GM18858 (cell line): ENCODE data around the gene CDK2.
A peak's percentile ranks its signal among the peaks of the same experiment; 100 is the strongest.

ENCODE experiments used
- ATAC-seq: cut with Tn5 transposase; IDR thresholded peaks from one replicate; pipeline ENCODE4 v1.9.1; 2021; ENCODE audit not compliant: unreplicated experiment

CDK2 gene

DNA sequence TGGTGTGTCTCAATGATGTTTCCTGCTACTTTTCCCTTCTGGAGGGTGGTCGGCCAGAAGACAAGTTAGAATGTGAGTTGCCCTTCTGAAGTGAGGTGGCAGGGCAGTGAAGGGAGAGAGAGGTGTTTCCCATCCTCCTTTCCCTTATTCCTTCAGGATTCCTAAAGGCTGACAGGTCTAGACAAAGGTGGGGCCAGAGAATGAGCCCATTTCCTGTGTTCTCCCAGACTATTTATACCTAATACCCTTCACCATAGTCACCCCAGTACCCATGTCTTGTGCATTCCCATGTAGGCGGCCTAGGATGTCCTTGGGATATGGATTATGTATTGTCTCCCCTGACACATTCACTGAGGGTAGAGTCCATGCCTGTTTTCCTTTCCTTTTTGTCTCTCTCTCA lies 28.6 kb upstream of the CDK2 start:
- no peak for ATAC-seq

DNA sequence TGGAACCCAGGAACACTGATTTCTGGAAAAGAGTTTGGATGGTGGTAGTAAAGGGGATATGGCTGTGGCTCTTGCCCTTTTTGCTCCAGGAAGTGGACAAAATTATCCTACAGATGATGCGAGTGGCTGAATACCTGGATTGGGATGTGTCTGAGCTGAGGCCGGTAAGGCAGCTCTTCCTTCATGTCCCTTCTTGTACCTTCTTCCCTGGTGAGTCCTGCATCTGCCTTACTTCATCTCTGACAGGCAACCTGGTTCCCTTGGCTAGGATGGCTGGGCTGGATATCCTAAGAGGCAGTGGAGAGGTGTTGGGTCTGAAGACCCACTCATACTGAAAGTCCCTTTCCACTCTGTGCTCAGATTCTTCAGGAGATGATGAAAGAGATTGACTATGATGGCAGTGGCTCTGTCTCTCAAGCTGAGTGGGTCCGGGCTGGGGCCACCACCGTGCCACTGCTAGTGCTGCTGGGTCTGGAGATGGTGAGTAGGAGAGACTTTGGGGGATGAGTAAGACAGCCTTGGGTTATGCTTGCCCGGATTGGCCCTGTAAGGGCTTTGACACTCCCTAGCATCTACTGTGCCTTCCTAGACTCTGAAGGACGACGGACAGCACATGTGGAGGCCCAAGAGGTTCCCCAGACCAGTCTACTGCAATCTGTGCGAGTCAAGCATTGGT lies 27.7 kb upstream of the CDK2 start:
- no peak for ATAC-seq

DNA sequence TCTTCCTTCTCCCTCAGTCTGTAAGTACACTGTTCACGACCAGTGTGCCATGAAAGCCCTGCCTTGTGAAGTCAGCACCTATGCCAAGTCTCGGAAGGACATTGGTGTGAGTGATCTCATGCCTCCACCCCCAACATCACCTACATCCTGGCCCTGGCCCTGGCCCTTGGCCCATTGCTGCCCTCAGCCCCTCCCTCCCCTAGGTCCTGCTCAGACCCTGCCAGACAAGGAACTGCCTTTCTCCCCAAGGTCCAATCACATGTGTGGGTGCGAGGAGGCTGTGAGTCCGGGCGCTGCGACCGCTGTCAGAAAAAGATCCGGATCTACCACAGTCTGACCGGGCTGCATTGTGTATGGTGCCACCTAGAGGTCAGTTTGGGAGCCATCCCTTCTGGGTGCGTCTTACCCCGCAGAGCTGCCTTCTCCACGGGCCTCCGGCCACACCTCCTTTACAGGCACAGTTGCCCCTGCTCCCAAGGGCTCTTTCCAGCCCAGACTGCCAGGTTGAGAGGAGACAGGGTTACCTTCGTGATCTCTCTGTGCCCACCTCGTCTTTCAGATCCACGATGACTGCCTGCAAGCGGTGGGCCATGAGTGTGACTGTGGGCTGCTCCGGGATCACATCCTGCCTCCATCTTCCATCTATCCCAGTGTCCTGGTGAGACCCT lies 26.4 kb upstream of the CDK2 start:
- peak; percentile 87 for ATAC-seq

DNA sequence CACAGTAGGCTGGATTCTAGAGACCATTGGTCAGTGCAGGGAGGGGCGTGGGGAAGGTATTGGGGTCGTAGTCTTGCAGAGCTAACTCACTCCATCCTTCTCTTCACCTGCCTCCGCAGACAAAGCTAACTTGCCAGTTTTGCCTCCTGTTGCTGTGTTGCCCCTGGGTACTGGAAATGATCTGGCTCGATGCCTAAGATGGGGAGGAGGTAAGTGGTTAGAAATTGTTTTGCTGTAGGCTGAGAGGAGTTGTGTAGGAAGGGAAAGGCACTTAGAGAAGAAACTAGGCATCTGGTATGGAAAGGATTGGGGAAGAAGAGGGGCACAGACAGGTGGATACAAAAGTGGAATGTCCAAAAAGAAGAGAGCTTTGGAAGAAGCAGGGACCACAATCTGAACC lies 24.6 kb upstream of the CDK2 start:
- no peak for ATAC-seq

DNA sequence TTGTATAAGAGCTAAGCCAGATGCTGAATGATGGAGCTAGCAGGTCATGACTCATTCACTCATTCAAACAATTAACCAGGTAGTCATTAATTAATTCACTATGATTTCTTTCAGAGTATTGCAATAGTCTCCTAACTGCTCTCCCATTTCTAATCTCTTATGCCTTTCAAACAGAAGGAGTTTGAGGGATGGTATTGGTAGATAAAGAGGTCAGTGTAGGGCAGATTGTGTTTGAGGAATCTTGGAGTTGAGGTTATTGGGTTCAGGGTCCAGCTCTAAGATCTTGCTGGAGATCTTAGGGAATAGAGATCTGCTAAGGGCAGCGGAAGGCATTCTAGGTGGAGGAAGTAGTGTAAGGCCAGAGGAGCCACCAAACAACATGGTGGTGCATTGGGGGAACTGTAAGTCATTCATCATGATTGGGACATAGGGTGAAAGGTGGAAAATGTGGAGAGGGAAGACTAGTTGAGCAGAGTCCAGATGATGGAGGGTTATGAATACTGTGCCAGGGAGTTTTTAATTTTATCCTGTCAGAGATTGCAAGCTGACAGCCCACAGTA lies 24.0 kb upstream of the CDK2 start:
- no peak for ATAC-seq

DNA sequence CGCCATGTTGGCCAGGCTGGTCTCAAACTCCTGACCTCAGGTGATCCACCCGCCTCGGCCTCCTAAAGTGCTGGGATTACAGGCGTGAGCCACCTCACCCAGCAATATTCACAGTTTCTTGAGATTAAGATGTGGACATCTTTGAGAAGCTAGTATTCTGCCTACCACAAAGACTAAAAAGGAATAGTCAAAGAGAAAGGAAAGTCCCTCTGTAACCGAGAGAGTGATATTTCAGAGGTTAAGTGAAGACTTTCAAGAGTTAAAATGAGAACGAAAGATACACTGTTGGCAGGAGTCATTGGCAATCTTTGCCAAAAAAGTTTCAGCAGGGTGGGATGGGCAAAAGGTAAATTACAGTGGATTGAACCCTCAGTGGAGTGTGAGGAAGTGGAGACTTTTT lies 20.1 kb upstream of the CDK2 start:
- ATAC-seq, result no peak

DNA sequence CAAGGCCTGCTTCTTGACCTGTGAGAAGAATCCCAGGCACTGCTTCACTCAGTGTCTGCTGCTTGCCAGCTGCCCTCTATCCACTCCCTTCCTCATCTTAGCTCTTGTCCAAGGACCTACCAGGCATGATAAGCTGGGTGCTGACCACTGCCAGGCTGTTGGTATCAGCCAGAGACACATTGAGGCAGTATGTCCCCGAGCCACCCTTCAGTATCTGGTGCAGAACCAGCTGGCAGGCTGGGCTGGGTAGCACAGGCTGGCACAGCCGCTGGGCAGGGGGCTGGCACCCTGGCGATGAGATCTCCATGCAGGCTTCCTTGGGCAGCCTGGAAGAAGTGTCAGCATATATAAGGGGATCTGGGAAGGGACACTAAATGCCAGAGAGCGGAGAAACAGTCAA lies 11.3 kb upstream of the CDK2 start:
- ATAC-seq, result no peak

DNA sequence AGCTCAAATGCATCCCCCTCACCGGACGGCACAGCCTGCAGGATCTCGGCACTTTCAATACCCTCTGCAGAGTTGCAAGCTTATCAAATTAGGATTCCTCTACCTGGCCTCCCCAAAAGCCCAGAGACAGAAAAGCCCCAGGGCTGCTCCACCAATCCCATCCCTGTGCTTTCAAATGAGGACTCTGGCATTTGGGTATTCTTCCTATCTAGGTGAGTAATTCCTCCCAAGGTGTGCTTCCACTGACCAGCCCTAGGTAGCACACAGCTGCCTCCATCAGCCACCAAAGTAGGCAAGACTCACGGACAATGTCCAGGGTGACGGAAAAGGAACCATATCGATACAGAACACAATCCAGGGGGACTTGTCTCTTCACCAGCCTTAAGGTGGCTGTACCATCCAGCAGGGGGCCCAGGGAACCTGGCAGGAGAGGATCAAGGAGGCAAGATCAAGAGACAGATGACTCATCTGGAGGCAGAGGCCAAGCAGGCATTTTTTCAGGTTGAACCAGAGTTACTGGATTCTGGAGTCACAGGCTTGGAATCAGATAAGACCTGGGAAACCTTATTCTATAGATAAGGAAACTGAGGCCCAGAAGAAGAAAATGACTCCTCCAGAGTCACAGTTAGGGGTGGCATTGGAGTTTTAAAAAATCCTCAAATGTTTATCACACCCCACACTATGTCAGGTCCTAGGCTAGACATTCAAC lies 10.7 kb upstream of the CDK2 start:
- no peak for ATAC-seq

DNA sequence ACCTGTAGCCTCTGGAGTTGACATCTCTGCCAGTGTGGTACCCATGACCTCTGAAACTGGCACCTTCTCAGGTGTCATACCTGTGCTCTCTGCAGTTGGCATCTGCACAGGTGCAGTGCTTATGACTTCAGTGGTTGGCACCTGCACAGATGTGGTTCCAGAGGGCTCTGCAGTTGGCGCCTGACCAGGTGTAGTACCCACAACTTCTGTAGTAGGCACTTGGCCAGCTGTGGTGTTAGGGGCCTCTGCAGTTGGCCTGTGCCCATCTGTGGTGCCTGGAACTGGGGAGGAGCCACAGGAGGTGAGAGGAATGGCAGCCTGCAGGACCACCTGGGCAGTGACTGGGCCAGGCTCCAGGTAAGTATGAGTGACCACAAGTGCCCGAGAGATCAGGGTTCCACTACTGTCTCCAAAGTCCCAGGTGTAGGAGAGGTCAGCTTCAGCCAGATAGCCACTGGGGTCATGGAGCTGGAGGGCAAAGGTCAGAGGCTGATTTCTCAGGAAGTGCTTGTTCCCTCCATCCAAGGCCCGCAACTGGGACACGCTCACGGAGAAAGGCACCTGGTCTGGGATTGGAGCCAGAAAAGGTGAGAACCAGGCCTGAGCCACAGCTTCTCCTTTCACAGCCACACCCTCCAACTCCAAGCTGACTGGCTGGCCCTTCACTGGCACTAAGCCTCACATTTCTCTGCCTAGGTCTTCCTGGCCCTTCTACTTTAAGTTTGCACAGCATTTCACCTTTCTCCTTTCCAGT lies 9.3 kb upstream of the CDK2 start:
- ATAC-seq, result no peak

DNA sequence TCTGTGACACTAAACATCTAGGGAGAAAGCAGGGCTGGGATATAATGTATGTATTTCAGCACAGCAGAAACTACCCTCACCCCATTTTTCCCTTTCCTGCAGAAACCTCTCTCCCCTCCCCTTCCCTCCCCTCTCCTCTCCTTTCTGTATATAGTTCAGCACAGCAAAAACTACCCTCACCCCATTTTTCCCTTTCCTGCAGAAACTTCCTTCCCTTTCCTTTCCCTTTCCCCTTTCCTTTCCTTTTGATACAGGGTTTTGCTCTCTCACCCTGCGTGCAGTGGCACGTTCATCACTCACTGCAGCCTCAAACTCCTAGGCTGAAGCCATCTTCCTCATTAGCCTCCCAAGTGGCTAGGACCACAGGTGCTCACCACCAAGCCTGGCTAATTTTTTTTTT lies 2.9 kb upstream of the CDK2 start:
- ATAC-seq, result no peak

DNA sequence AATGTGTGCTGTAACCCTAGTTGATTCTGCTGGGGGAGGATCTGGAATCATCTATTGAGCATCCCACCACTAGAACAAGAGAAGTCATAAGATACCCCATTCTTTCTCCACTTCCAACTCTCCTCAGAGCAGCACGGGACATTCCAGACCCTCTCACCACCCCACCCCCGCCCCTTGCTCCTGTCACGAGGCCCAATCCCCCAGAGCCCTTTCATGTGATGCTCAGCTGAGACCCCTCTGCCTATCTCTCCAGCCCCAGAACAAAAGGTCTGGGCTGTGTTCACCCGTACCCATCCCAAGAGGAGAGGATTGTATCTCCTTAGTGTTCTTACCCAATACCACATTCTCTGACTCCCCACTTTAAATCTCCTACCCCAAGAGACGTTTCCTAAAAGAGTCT lies 1.4 kb upstream of the CDK2 start:
- no peak for ATAC-seq

DNA sequence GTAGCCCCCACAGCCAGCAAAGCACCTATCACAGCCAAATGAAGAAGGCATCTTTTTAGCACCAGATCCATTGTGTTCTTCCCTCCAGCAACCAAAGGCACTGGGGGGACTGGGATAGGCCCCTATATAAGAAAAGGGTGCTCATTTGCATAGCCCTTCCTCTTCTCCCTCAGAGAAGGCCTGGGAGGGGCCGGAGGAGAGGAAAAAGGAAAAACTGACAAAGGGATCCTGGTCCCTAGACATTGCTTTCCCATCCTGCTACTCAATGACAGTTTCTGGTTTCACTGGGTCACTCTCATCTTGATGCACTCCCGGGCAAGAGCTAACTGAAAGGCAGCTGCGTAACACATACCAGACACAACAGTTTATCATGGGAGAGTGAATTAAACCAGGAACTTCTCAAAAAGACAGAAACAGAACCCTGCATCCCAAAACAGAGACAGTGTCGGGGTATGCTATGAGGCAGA lies 656 bp upstream of the CDK2 start, which contains the start of gene PMEL:
Gene PMEL, minus strand, starts transcription at position 102 of the 467 bp plus-strand sequence. Its CDS starts 31 bp downstream, at position 71.
- ATAC-seq, result no peak

DNA sequence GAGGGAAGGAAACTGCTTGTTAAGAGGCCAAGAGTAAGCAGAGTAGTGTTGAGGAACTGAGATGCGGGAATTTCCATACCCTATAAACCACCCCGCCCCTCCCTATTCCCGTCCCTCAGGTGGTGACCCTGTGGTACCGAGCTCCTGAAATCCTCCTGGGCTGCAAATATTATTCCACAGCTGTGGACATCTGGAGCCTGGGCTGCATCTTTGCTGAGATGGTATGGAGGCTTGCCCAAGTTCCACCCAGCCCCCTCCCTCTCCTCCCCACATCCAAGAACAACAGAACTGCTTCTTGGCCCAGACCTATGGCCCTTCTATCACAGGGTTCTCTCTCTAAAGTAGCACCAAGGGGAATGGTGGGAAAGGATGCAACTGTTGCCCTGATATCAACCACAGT lies 2.7 kb downstream of the CDK2 start:
- ATAC-seq, result no peak

DNA sequence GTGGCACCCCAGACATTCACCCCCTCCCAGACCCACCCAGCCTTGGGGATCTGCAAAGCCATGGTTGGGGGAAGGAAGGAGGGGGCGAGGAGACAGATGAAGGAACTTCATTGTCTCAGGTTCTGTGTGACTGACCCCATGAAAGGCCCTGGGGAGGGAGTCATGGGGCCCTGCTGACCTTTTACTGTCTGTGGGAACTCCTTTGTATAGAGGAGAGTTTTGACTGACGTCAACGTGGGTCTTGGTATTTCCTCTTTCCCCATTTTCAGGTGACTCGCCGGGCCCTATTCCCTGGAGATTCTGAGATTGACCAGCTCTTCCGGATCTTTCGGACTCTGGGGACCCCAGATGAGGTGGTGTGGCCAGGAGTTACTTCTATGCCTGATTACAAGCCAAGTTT lies 4.1 kb downstream of the CDK2 start:
- ATAC-seq, result no peak

DNA sequence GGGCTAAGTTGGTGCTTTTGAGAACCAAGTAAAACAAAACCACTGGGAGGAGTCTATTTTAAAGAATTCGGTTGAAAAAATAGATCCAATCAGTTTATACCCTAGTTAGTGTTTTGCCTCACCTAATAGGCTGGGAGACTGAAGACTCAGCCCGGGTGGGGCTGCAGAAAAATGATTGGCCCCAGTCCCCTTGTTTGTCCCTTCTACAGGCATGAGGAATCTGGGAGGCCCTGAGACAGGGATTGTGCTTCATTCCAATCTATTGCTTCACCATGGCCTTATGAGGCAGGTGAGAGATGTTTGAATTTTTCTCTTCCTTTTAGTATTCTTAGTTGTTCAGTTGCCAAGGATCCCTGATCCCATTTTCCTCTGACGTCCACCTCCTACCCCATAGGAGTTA lies 5.4 kb downstream of the CDK2 start:
- ATAC-seq, result no peak

DNA sequence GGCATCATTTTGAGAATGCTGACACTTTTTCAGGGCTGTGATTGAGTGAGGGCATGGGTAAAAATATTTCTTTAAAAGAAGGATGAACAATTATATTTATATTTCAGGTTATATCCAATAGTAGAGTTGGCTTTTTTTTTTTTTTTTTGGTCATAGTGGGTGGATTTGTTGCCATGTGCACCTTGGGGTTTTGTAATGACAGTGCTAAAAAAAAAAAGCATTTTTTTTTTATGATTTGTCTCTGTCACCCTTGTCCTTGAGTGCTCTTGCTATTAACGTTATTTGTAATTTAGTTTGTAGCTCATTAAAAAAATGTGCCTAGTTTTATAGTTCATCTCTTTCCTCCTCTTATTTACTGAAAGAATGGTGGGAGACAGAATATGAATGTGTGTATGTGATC lies 5.8 kb downstream of the CDK2 start:
- ATAC-seq, result no peak

DNA sequence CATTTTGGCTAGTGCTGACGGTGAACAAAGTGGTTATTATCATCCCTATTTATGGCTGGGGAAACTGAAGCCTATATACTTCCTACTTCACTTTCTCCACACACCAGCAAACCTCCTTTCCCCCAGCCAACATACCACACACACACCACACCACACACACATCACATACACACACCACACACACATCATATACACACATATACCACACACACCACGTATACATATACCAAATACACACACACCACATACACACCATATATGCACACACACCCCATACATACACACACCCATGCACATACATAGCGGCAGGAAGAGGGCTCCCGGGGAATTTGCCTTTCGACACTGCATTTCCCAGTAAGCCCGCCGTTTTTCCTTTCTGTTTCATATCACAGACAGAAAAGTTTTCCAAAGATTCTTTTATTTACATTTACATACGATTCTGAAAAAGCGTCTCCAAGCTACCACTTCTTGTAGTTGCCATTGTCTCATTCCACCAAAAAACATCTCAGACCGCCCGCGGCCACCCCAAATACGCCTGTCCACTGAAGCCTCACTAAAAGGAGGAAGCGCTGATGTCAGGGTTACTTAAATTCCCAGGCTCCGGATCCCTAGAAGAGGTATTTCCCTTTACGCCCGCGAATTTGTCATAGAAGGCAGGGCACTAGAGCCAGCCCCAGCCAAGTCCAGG lies 6.4 kb downstream of the CDK2 start:
- ATAC-seq, result no peak

DNA sequence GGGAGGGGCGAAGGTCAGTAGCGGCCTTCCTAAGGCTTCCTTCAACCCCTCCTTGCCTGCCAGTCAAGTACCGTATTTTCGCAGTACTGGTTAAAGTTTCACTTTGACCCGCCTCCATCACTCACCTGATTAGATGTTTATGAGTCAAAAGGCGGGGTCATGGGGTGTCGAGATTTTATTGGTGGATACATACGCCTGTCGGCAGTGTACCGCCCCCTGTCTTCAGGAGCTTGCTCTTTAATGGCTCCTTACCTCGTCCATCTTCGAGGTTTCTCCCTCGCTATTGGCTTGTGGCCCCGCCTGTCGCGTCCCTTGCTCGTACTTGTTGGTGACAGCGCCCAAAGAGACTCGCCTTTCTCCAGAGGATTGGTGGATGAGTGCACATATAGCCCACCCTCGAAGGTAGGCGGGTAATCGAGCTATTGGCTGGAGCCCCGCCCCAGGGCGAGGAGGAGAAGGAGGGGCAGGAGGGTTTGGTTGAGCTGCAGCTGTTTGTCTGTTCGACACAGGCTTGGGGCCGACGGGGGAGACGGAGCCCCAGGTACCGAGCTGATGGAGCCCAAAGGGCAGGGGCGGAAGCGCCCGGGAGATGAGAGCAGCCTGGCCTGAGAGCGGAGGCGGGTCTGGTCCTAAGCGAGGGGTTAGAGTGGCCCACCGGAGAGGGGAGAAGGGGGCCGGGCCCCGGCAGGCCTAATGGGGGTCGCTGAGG lies 7.1 kb downstream of the CDK2 start, which contains the start of gene RAB5B:
Gene RAB5B, plus strand, starts transcription at position 480 of the 709 bp plus-strand sequence. CDS start 12,883 bp downstream, outside the sequence.
- ATAC-seq, result peak; percentile 91

DNA sequence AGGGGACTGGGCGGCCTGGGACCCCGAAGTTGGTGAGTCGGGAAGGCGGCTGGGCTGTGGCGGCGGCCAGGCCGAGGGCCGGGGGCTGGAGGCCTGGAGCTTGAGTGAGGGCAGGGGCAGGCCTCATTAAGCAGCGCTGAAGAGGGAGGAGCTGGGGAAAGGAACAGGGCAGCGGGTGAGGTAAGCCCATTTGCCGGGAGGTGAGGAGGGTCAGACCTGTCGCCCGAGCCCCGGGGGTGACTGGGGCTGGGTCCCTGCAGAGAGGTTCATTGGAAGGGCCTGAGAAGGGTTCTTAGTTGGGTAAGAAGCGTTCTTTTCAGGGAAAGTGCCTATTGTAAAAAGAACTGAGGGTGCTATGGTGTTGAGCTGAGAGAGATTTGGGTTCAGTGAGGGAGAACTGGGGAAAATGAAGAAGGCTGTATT lies 7.7 kb downstream of the CDK2 start:
- no peak for ATAC-seq

DNA sequence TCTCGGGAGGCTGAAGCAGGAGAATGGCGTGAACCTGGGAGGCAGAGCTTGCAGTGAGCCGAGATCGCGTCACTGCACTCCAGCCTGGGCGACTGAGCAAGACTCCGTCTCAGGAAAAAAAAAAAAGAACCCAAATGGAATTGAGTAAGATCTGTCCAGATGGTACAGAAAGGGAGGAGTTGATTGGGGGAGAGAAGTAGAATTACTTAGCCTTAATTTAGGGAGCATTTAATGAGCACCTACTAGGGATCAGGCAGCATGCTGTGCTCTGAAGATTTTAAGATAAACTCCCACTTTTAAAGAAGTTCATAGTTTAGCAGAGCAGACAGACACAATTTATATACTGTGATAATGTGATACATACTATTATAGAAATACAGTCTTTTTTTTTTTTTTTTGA lies 11.8 kb downstream of the CDK2 start:
- ATAC-seq, result no peak
